Activated CD4-positive, CD25-positive, alpha-beta regulatory T cell treated with anti-CD3 and anti-CD28 coated beads, Interleukin-2, amount 50 U/mL, for 24 hours (primary cell): ENCODE results near the gene ORC3.
A peak's percentile ranks its signal among the peaks of the same experiment; 100 is the strongest.
"Not testable (repeated sequence)": the region's sequence is repeated elsewhere in the genome, so short reads cannot be mapped to it uniquely, and the experiment has no call there.

ENCODE experiments used
- ATAC-seq, 2 donors: fragments of 150-1000 bp; cut with Tn5 transposase; one replicate each; pipeline ENCODE4 v1.10.0; 2021; ENCODE audit warnings: mild to moderate bottlenecking in 1 of 2, moderate library complexity in 1 of 2

Gene ORC3

GRCh38 chr6:87606199-87606598 is 16.3 kb downstream of the ORC3 start:
- no peak for ATAC-seq

DNA sequence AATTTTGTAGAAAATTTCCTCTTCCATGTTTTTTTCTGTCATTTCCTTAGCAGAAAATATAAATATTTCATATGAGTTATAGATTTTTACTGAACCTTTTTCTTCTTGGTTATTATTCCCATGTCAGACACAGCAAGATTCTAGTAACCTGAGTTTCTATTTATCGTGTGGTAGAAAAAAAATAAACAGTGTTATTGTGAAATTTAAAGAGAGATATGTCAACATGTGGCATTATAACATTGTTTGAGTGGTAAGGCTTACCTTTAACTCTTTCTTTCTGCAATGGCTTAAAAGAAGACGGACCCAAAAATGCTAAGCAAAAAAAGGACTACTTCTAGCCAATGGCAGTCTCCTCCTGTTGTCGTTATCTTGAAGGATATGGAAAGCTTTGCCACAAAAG is 18.9 kb downstream of the ORC3 start:
- no peak for ATAC-seq

DNA sequence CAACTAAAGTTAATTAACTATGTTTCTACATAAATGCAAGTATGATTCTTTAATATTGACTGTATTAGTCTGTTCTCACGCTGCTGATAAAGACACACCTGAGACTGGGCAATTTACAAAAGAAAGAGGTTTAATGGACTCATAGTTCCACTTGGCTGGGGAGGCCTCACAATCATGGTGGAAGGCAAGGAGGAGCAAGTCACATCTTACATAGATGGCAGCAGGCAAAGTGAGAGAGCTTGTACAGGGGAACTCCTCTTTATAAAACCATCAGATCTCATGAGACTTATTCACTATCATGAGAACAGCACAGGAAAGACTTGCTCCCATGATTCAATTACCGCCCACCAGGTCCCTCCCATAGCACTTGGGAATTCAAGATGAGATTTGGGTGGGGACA is 23.1 kb downstream of the ORC3 start:
- ATAC-seq: not testable (repeated sequence)

GRCh38 chr6:87617405-87617804 is 27.5 kb downstream of the ORC3 start:
- no peak for ATAC-seq

DNA sequence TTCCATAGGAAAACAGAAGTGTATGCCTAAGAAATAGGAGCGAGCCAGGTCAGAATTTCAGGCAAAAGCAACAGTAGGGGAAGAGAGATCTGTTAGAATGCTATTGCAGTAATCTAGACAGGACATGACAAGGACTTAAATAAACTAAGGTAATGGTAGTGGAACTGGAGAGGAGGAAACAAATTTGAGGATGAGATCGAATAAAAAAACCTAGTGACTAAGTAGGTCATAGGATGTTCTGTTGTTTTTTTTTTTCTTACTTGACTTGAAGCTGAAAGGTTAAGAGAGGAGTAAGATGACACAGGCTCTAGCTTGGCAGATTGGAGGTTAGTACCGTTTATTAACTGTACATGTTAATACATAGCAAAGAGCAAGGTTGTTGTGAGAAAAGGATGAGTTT is 28.6 kb downstream of the ORC3 start:
- no peak for ATAC-seq

- no peak for ATAC-seq
Measured at GRCh38 chr6:87623248-87623647, 33.3 kb downstream of the ORC3 start.

DNA sequence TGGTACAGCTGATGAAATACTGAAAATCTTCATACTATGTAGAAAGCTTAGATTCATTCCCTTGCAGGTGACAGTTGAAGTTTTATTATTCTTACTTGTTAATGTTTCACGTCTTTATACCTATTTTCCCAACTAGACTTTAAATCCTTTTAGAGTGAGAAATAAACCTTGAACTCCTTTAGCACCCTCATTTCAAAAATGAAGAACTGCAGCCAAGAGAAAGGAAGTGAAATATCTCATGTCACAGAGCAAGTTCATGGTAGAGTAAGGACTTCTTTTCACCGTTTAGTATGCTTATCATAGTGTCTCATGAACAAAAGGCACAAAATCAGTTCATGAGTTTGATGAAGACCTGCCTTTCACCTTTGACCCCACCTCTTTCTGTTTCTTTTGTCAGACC is 38.5 kb downstream of the ORC3 start:
- ATAC-seq: no peak

GRCh38 chr6:87628881-87629280 is 38.9 kb downstream of the ORC3 start:
- ATAC-seq: no peak

DNA sequence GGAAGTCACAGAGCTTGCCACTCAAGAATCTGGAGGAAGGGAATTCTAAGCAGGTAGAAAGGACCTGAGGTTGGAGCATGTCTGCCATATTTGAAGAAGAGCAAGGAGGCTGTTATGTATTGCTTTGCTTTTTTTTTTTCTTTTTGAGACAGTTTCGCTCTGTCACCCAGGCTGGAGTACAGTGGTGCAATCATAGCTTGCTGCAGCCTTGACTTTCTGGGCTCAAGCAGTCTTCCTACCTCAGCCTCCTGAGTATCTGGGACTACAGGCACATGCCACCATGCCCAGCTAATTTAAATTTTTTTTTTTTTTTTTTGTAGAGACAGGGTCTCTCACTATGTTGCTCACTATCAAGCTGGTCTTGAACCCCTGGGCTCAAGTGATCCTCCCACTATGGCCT is 40.8 kb downstream of the ORC3 start:
- ATAC-seq: no peak

DNA sequence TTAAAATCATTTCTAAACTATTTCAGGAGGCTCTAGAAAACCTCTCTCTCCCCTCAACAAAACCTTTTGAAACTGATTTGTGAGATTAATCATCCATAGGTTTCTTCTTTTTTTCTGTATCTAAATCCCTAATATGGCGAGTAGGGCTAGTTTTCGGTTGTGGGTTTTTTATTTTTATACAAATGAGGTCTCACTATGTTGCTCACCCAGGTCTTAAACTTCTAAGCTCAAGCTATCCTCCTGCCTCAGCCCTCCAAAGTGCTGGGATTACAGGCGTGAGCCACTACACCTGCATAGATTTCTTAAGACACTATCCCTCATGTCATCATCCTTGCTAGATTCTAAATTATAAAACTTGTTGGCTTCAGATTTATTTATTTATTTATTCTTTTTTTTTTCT is 43.9 kb downstream of the ORC3 start:
- no peak for ATAC-seq

DNA sequence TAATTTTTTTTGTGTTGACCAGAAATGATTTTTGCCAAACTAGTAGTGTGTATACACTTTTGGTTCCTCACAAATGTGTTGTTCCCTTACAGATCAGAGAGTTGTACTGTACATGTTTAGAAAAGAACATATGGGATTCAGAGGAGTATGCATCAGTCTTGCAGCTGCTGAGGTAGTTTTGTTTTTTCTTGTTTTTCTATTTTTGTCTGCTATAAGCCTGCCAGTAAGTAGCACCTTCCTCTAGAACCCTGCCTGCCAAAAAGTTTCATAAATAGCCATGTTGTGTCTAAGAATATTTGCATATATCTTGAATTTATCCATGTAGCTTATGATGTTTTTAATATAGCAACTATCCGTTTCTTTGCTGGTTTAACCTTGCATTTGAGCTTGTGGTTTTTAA is 46.4 kb downstream of the ORC3 start:
- ATAC-seq: no peak

DNA sequence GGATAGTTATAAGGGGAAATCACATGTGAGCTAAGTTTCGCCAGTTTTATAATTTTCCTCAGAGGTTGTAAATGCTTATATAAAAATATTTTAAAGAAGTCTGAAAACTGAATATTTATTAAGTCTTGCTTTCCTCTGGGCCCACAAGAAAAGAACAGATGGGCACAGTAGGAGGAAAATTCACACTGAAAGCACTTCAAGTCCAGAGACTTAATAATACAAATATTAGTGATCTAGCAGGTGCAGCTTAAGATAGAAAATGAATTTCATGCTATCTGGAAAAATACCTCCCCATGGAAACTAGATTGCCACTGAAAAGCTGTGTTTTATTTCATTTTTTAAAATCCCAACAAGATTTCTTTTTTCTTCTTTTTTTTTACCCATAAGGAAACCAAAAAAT is 47.2 kb downstream of the ORC3 start:
- no peak for ATAC-seq

DNA sequence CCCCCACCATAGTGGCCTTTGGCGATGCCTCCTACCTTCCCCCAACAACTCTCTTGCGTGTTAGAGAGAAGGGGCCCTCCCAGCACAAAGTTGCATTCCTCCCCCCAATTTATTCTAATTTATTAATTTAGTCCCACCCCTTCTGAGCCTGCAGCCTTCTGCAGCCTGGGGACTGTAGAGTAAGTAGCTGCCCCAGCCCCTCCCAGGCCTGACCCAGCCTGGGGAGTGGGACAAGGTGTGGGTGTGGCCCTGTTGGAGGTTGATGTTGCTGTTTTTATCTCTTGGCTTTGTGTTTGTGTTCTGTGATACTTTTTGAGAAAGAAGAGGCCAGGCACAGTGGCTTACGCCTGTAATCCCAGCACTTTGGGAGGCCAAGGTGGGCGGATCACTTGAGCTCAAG is 49.4 kb downstream of the ORC3 start:
- no peak for ATAC-seq

GRCh38 chr6:87641065-87641692 is 51.2 kb downstream of the ORC3 start:
- ATAC-seq: no peak

DNA sequence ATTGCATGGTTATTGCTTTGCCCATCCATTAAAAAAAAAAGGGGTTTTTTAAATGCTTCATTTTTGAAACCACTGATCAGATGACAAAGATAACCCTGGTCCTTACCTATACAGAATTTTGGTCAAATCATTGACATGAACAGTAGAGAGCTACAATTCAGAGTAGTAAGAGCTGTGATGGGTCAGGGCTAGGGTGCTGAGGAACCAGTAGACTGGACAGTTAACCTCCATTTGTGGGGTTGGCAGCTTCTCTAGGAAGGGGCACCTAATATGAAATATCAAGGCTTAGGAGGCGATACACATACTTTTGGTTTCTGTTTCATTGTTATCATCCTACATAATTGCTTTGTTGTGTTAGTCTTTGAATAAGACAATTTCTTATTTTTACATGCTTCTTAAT is 55.1 kb downstream of the ORC3 start:
- ATAC-seq: peak; percentile 58 to 67

DNA sequence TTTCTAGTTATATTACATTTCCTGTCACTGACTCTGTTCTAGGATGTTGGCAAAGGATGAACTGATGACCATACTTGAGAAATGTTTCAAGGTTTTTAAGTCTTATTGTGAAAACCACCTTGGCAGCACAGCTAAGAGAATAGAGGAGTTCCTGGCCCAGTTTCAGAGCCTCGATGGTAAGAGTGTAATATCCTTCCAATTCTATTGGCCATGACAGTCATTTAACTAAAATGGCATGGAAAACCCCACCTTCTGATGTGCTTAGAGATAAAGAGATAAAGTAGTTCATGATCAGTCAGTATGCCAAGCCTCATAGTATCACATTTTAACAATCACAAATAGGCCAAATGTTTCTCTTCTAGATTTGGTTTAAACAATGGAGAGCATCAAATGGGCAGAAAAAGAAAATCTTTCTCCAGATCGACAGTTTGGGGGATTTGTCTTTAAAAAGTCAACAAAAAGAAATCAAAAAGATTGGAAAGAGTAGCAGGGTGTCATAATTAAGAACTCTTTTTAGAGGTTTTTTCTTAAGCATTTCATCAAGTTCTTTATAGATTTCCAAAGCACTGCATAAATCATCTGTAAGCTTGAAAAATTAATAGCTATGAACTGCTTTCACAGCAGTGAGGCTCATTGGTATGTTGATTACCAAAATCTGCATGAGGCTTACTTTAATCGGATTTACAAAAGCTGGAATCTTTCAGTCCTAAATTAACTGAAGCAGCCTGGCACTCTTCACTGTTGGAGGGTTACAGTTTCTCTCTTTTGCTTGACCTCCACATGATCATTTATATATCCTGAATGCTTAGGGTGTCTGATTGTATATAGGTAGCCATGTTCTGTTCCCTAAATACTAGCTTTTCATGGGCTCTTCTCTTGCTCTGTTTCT is 63.4 kb downstream of the ORC3 start:
- ATAC-seq: peak; percentile 75 to 81

DNA sequence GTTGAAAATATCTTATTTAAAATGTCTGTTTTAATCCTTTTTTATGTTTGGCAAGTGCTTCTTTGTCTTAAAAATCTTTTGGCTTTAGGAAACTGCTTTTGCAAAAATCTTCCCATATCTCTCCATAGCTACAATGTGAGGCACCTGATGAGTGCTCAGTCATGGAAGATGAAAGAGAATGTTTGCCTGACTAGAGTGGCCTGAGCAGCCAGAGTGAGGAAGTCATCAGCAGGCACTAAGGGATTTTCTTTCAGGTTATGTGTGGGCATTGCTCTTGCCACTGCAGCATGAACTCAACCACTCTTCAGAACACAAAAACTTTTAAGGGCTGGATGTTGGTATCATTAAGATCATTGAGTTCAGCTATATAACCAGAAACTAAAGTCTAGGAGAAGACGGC is 64.2 kb downstream of the ORC3 start:
- no peak for ATAC-seq

DNA sequence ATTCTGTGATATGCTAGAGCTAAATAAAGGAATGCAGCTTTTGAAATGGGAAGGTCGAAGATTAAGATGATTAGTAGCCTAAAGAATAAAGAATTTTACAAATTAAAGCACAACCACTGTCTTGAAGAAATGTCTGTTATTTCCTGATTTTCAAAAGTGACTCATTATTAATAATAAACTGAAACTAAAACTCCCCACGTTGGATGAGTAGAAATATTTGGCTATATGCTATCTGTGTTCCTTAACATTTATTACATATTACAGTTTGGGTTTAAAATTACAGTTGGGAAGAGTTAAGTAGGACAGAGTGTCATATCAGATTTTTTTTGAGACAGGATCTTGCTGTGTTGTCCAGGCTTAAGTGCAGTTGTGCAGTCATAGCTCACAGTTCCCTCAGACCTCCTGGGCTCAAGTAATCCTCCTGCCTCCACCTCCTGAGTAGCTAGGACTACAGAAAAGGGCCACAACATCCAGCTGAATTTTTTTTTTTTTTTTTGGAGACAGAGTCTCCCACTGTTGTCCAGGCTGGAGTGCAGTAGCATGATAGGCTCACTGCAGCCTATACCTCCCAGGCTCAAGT is 65.0 kb downstream of the ORC3 start:
- ATAC-seq: no peak

DNA sequence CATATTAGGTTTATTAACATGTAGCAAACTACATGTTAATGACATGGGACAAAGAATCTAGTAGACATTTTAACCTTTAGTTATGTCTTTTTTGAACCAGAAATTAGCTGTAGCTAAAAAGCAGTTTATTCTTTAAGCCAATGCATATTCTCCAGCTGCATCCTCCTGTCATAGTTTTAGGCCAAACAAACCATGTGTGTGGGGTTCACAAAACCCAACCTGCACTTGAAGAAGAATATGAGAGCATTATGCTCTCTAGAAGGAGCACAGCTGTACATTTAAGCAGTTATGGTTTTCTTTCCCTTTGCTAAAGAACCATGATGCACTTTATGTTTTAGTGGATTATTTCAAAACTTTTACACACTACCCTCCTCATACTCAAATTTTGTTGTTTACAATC is 65.9 kb downstream of the ORC3 start:
- no peak for ATAC-seq

GRCh38 chr6:87656857-87657256 is 66.9 kb downstream of the ORC3 start:
- ATAC-seq: no peak

GRCh38 chr6:87658516-87658915 is 68.6 kb downstream of the ORC3 start:
- ATAC-seq: no peak

GRCh38 chr6:87660226-87660911 is 70.4 kb downstream of the ORC3 start:
- ATAC-seq: no peak

- ATAC-seq: no peak
Measured at GRCh38 chr6:87661016-87661415, 71.1 kb downstream of the ORC3 start.

- no peak for ATAC-seq
Measured at GRCh38 chr6:87661503-87661902, 71.6 kb downstream of the ORC3 start.
